ENCODE results near the gene CTSD. TPM values are rescaled to one million over a fixed set of nuclear protein-coding genes. Genes with fewer than 3 reads are reported as not detected.
A peak's percentile ranks its signal among the peaks of the same experiment; 100 is the strongest.

The CTSD gene
- total and polyA plus RNA-seq, 8 donors: 231 to 596 (median 310) TPM

DNA sequence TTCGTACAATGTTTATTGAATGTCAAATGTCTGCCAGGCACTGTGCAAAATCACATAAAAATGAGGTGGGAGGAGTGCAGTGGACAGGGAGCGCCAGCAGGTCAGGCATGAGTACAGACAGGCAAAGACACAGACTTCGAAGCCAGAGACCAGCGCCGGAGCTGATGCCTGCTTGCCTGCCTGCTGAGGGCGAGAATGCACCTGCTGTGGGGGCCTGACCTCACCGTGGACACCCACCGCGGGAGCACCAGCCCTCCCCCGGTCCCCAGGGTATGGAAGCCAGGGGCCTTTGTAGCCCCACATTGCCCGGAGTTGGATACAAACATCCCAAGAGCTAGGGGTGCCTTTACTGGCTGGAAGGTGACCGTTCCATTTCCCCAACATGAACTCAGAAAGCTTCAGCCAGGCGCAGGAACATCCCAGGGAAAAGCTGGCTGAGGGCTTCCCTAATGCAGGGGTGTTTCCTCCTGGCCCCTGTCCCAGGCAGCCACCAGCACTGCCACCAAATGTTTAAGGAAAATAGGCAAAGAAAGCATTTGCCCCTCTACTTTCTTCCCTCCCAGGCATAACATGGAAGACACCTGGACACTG, 31.2 kb downstream of the CTSD start:
- intact Hi-C loops (cut with DNase I): no loop called here
- WGBS, 2 donors: 20 to 22% methylated on average over 13 of the region's 13 CpGs

DNA sequence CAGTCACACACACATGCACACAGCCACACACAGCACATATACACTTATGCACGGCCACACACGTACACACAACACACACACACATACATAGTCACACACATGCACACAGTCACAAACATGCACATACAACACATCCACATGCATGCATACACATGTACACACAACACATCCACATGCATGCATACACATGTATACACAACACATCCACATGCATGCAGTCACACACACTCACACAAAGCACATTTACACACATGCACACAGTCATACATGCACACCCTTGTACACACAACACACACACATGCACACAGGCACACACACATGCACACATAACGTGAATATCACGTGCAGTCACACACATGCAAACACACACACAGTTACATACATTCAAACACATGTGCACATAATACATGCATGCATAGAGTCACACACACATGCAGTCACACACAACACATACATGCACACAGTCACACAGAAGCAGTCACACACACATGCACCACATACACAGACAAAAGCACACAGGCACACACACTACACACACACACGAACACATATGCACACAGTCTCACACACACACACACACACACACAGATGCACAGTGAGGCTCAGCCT, 32.2 kb downstream of the CTSD start:
- no peaks in the 10 kb centered on the region for H3K4me1 ChIP-seq
- 51 to 75% methylated on average over 5 of the region's 5 CpGs for WGBS, 2 donors
- DNase-seq: no peak
- ATAC-seq: no peak
- TF ChIP-seq, protein P1, sequence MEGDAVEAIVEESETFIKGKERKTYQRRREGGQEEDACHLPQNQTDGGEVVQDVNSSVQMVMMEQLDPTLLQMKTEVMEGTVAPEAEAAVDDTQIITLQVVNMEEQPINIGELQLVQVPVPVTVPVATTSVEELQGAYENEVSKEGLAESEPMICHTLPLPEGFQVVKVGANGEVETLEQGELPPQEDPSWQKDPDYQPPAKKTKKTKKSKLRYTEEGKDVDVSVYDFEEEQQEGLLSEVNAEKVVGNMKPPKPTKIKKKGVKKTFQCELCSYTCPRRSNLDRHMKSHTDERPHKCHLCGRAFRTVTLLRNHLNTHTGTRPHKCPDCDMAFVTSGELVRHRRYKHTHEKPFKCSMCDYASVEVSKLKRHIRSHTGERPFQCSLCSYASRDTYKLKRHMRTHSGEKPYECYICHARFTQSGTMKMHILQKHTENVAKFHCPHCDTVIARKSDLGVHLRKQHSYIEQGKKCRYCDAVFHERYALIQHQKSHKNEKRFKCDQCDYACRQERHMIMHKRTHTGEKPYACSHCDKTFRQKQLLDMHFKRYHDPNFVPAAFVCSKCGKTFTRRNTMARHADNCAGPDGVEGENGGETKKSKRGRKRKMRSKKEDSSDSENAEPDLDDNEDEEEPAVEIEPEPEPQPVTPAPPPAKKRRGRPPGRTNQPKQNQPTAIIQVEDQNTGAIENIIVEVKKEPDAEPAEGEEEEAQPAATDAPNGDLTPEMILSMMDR (IDR thresholded peaks at IDR 0.05): no peak
- intact Hi-C loops (cut with DNase I): no loop called here
- H3K9me3 ChIP-seq: no peaks in the 10 kb centered on the region
- no peak overlapping the region for H3K4me3 ChIP-seq
- no peak overlapping the region for H3K27ac ChIP-seq
- no peaks in the 10 kb centered on the region for H3K36me3 ChIP-seq
- no peaks in the 10 kb centered on the region for H3K27me3 ChIP-seq
- FAIRE-seq: no peak

More for the DNA sequence above, 31.2 kb downstream of the CTSD start:
- Histone ChIP-seq H3K4me1 (no peaks in the 10 kb centered on the region), H3K36me3 (no peaks in the 10 kb centered on the region), H3K4me3 (no peak overlapping the region), H3K27ac (no peak overlapping the region), H3K9me3 (no peaks in the 10 kb centered on the region), H3K27me3 (no peaks in the 10 kb centered on the region)
- no peak for DNase-seq
- TF ChIP-seq, protein P1 (IDR thresholded peaks at IDR 0.05): no peak
- ATAC-seq: peak in 2 of 4 donors; percentile 47 to 63
- no peak for FAIRE-seq

DNA sequence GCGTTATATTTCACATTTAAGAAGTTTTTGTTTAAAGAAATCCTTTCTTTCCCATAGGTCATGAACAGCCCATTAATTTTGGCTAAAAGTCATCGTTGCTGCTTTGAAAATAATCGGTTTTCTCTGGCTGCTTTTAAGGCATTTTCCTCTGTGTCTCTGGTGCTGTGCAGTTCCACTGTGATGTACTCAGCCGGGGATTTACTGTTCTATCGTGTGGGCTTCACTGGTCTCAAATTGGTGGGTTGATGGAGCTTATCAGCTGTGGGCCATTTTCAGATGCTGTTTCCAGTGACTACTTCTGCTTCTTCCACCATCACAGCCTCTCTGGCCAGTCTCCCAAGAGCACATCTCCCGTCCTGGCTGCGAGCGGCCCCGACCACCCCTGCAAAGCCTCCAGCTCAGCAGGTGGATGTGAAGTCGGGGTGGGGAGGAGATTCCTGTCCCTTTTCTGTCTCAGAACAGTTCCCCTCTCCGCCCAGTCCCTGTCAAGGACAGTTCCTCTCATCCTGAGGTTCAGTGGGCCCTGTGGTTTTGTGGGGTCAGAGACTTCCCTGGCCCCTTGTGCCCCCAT, 33.6 kb downstream of the CTSD start:
- no peak overlapping the region for H3K27ac ChIP-seq
- no peak overlapping the region for H3K4me3 ChIP-seq
- intact Hi-C loops (cut with DNase I): no loop called here
- H3K36me3 ChIP-seq: no peaks in the 10 kb centered on the region
- WGBS, 2 donors: 44 to 53% methylated on average over 11 of the region's 11 CpGs
- H3K4me1 ChIP-seq: no peaks in the 10 kb centered on the region
- DNase-seq (no peak), FAIRE-seq (no peak), ATAC-seq (no peak)
- H3K9me3 ChIP-seq: no peaks in the 10 kb centered on the region
- TF ChIP-seq, protein P1 (IDR thresholded peaks at IDR 0.05): no peak
- no peaks in the 10 kb centered on the region for H3K27me3 ChIP-seq

DNA sequence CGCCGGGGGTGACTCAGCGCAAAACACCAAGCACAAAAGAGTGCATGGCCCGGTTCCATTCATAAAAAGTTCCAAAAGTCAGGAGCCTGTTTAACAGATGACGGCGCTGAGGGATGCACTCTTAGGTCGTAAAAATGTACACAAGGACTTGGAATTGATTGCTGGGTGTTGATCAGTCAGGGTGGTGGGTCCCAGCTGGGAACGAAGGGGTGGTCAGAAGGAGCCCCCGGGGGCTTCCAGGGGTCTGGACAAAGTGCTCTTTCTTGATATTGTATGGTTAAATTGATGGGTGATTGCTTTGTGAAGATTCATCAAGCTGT, 34.1 kb downstream of the CTSD start:
- DNase-seq: no peak
- 47 to 64% methylated on average over 9 of the region's 9 CpGs for WGBS, 2 donors
- no peak overlapping the region for H3K4me3 ChIP-seq
- H3K4me1 ChIP-seq: no peaks in the 10 kb centered on the region
- TF ChIP-seq, protein P1 (IDR thresholded peaks at IDR 0.05): no peak
- ATAC-seq: no peak
- FAIRE-seq: no peak
- H3K27me3 ChIP-seq: no peaks in the 10 kb centered on the region
- no peaks in the 10 kb centered on the region for H3K36me3 ChIP-seq
- no peak overlapping the region for H3K27ac ChIP-seq
- intact Hi-C loops (cut with DNase I): no loop called here
- H3K9me3 ChIP-seq: no peaks in the 10 kb centered on the region

Data from pancreas (tissue), 10 donors.